Fibroblast of skin of abdomen (primary cell): ENCODE results near the gene OTULIN.

Experiments used
- DNase-seq: peaks from one replicate; pipeline ENCODE4 v3.0.0-alpha.2; 2013

Gene OTULIN

GRCh38 chr5:14669415-14669814 lies 4.9 kb downstream of the OTULIN start:
- DNase-seq = no peak

DNA sequence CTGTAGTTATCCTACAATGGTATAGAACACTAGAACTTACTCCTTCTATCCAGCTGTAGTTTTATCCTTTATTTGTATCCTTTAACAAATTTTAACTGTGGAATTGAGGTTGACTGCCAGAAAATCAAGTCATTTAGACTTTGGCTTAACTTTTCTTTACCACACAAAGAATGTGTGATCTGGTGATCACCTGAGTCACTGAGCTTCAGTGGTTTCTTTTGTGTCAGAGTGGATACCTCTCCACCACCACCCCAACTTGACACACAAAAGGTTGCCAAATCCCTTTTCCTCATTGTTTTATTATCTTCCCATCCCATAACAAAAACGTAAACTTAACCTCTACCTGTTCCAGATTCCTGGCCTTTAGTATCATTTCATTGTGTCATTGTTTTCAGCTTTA lies 5.5 kb downstream of the OTULIN start:
- peak; percentile 23 for DNase-seq

GRCh38 chr5:14671414-14671813 lies 6.9 kb downstream of the OTULIN start:
- DNase-seq = no peak

DNA sequence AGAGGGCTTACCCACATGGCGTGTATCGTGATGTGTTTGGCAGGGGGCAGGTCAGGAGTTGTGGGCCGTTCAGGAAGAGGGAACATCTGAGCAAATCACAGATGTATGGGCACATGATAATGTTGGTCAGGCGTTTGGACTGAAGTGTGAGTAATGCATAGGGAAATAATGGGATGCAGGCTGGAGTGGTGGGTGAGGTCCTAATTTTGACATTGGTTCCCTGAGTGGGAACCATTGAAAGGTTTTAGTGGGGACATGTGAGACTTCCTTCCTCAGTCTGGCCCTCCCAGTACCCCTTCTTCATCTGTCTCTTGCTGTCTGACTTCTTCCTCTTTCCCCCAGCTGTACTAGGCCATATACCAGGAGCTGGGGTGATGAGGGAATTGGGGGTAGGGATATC lies 7.6 kb downstream of the OTULIN start:
- DNase-seq = no peak

GRCh38 chr5:14672484-14673394 lies 8.2 kb downstream of the OTULIN start:
- no peak for DNase-seq

- no peak for DNase-seq
These were observed 8.9 kb downstream of the OTULIN start for GRCh38 chr5:14673443-14673842.

DNA sequence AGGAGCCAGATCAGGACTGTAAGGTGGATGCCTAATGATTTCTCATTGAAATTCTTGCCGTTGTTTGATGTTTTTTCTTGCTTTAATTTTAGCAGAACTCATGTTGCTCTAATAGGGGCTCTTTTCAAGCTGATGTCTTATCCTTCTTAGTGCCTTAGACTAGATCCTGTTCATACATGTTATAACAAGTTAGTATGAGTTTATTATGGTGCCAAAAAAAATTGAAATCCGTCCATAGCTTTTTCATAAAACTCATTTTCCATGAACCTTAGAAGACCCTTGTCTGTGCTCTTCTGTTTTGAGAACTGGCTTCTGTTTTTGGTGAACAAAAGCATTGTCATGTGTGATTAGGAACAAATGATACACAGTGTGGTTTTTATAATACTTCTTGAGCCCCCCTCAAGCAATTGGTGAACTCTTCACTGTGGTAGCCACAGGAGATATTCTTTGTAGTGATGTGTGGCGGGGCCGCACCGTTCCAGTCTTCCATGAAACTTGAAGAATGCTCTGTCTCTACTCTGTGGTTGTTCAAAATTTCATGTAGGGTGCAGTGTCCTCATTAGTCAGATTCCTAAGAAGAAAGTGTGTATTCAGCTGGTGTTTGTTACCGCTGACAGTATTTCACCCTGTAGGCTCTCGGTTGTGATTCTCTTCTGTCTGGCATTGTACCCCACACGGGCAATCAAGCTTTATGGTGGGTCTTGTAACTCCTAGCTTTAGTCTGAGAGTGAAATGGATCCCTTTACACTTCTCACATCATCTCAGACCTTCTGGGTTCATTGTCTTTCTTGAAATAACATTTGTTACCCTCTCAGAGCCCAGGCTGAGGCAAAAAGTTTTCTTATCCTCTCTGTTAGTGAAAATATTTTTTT lies 10.7 kb downstream of the OTULIN start:
- DNase-seq = peak; percentile 23

DNA sequence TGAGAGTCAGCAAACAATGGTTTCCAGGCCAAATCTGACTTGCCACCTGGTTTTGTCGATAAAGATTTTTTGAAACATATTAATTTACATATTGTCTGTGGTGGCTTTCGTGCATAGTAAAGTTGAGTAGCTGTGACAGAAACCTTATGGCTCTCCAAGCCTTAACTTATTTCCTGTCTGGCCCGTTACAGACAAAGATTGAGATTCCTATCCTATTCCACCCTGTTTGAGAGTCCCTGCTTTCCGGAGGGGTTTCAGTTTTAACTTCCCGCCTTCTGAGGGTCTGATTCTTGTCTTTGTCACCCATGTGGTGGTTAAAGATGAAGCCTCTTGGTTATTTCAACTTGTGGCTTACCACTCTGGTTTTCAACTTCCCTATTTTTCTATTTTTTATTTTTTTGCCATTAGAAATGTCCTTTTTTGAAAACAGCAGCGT lies 11.4 kb downstream of the OTULIN start:
- DNase-seq = no peak

GRCh38 chr5:14676320-14676719 lies 11.8 kb downstream of the OTULIN start:
- DNase-seq = no peak

DNA sequence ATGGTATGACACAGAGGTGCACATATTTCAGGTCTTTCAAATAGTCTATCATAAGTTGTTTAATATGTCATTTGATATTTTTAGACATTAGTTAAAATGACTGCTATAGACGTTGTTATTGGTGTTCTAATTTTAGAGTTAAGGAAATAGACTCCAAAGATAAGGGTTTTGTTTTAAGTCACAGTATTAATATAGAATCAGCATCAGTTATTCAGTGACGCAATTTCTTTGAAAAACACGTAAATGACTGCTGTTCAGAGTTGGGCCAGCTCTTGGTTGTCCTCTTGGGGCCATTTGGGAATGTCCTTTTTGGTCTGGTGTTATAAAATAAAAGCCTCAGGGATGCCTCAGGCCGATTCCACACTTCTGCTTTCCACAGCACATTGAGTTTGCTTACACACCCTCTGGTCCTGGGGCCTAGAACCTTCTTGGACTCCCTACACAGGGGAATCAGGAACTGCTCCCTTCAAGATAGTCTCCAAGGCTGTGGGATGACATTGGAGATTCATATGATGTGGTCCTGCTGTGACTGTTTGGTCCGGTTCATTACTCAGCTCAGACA lies 14.3 kb downstream of the OTULIN start:
- DNase-seq = no peak

DNA sequence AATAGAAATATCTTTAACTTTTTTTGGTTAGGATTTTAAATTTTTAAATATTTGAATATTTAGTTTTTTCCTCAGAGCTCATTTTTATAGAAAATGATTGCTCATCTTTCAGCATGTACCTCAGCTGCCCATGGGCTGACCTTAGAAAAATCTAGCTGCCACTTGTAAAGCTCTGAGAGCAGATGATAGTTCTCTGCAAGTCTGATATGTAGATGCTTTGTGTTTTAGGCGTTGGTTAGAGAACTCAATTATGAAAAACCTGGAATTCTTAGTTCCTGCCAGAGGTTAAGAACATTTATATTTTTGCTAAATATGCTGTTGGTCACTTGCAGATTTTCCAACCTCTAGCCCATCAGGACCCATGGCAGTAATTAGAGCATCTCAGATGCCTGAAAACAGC lies 15.1 kb downstream of the OTULIN start:
- no peak for DNase-seq

DNA sequence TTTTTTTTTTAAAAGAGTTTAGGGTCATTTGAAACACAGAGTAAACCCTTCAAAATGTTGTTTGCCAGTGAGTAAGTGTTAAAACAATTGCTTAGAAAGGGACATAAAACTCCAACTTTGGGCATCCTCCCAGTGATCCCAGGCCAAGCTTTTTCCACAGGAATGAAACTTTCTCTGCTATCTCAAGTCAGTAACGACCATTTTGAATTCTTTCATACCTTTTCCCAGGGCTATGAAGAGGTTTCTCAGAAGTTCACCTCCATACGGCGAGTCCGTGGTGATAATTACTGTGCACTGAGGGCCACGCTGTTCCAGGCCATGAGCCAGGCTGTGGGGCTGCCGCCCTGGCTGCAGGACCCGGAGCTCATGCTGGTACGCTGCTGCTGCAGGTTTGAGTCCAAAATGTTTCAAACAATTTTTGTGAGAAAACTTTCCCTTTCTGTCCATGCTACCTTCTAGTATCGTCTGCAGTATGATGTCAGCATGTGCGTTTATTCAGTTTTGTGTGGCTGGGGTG lies 16.8 kb downstream of the OTULIN start:
- DNase-seq = no peak

GRCh38 chr5:14683906-14684455 lies 19.5 kb downstream of the OTULIN start:
- no peak for DNase-seq

- DNase-seq = no peak
These were observed 20.2 kb downstream of the OTULIN start for GRCh38 chr5:14684757-14685156.

GRCh38 chr5:14685757-14686156 lies 21.2 kb downstream of the OTULIN start:
- DNase-seq = peak; percentile 59

DNA sequence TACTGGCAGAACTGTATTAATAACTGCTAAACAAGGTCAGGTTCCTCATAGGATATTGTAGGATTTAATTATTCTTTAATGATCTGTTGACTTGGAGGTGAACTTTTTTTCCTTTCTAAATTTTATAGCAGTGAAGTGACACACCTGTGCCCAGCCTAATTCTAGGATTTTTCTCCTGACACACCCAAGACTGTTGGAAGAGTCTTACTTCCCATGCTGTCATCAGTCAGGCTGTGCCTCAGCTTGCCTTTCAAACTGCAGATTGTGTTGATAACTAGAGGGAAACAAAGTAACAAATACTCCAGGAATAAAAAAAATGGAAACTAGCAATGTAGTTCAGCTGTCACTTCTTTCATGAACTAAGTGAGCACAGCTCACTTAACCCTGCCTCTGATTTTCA lies 22.0 kb downstream of the OTULIN start:
- DNase-seq = no peak

- DNase-seq = no peak
These were observed 22.6 kb downstream of the OTULIN start for GRCh38 chr5:14687023-14687665.

- no peak for DNase-seq
These were observed 28.6 kb downstream of the OTULIN start for GRCh38 chr5:14693070-14693469.

- DNase-seq = no peak
These were observed 30.6 kb downstream of the OTULIN start for GRCh38 chr5:14695152-14695551.

GRCh38 chr5:14696057-14696456 lies 31.5 kb downstream of the OTULIN start:
- no peak for DNase-seq

DNA sequence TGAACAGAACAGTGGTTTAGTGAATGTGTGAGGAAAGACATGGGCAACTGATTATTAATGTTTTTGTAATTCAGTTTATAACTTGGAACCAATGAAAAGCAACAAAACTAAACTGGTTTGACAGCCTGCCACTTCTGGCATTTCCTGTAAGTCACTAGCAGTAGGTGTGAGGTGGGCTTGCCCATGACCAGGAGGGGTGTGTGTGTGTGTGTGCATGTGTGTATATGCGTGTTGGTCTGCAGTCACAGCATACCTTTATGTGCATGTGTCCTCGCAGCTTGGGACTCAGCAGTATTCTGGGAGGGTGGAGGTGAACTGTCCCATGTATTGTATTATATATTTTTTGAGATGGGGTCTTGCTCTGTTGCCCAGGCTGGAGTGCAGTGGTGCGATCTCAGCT lies 32.3 kb downstream of the OTULIN start:
- no peak for DNase-seq

GRCh38 chr5:14698495-14698894 lies 34.0 kb downstream of the OTULIN start:
- no peak for DNase-seq
